ENCODE results near the gene NEDD4L. TPM values are rescaled to one million over a fixed set of nuclear protein-coding genes. Genes with fewer than 3 reads are reported as not detected.

NEDD4L gene
- total and polyA plus RNA-seq, 10 of the 15 experiments (the other 5 are each of a cell fraction or from before 2014, with no cell fraction given) = 7.4 to 24.0 (median 17.7) TPM

DNA sequence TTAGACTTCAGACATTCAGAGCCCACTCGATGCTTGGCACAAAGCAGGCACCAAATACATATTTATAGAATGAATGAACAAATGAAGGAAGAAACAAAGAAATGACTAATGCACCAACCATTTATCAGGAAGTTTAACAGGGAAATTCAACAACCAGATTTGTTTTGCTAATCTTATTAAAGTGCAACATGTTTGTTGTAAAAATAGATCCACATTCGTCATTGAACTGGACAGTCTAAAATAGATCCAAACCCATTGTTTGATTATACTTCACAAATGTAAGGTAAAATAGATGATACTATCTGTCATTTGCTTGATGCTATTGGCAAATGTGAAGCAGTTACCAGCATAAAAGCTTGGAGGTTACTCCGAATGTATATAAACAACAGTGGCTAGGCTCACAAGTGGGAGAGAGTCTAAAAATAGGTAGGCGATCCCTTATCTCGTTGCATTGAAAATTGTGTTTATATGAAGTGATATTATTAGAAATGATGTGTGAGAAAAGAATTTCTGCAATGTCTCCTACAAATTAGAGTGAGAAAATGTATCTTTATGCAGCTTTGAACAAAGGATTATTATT is 246.2 kb downstream of the NEDD4L start:
- no peak overlapping the region for H3K27ac ChIP-seq (ENCODE audit: control insufficient read depth, insufficient read depth)
- FAIRE-seq (no peak), DNase-seq (ENCODE audit: low read depth, low spot score) (no peak), ATAC-seq (no peak)
- no TSS peak for BruUV-seq (replicated peaks)
- intact Hi-C loops (cut with micrococcal nuclease; ENCODE audit: unreplicated experiment) = no loop called here
- CTCF ChIA-PET = interaction anchor here (0.6 to 1.2 kb wide), 3 partner anchors 32 to 109 kb away, joined by 3 to 4 read pairs (median 3); no protein-coding TSS in a partner anchor
- no peaks in the 10 kb centered on the region for H3K27me3 ChIP-seq (replicated peaks in 1 of 2; ENCODE audit: control insufficient read depth in 2 of 2, insufficient read depth in 2 of 2, low read length in 1 of 2)
- no peaks in the 10 kb centered on the region for H3K79me2 ChIP-seq (ENCODE audit: control insufficient read depth, insufficient read depth, low read length)
- no peaks in the 10 kb centered on the region for H3K36me3 ChIP-seq (ENCODE audit: control insufficient read depth in 2 of 2, insufficient read depth in 2 of 2, low read length in 1 of 2)
- no peaks in the 10 kb centered on the region for H3K9me3 ChIP-seq (replicated peaks; ENCODE audit: control insufficient read depth, insufficient read depth, low read length)
- RAD21 ChIA-PET (ENCODE audit: unreplicated experiment) = interaction anchor here (0.7 to 4.9 kb wide), 5 partner anchors 13 to 32 kb away, joined by 3 to 31 read pairs (median 4); no protein-coding TSS in a partner anchor
- H2AFZ ChIP-seq (ENCODE audit: control insufficient read depth, low read depth, low read length) = no peak overlapping the region
- H3K4me1 ChIP-seq (ENCODE audit: control insufficient read depth, insufficient read depth, low read length) = peaks cover 12% of the 10 kb centered on the region; the same call in 1 of the 2 replicates
- POLR2A ChIA-PET = interaction anchor here (1.0 to 5.0 kb wide), 3 partner anchors 12 to 233 kb away, joined by 3 to 43 read pairs (median 4); no protein-coding TSS in a partner anchor
- H3K9ac ChIP-seq (ENCODE audit: control insufficient read depth, insufficient read depth, low read length) = no peak overlapping the region
- WGBS (ENCODE audit: insufficient coverage, insufficient replicate concordance, low lambda C conversion rate, missing lambda C conversion rate) = 67% methylated on average over 5 of the region's 5 CpGs
- no peaks in the 10 kb centered on the region for H4K20me1 ChIP-seq (ENCODE audit: control insufficient read depth, insufficient read depth)
- in situ Hi-C loops (cut with MboI) = no loop called here
- SMC1A ChIA-PET (ENCODE audit: uncharacterized antibody, unreplicated experiment) = interaction anchor here (0.6 to 6.5 kb wide), 3 partner anchors 12 to 275 kb away, joined by 3 to 82 read pairs (median 10); no protein-coding TSS in a partner anchor
- no peak overlapping the region for H3K4me2 ChIP-seq (ENCODE audit: control insufficient read depth, insufficient read depth)
- H3K4me3 ChIP-seq = no peak overlapping the region
- no peak for TF ChIP-seq RELA (IDR thresholded peaks at IDR 0.05; ENCODE audit: borderline replicate concordance, partially characterized antibody)
- TF ChIP-seq TCF7 (IDR thresholded peaks at IDR 0.05; ENCODE audit: borderline replicate concordance) = no peak
- TF ChIP-seq RCOR1 (conservative IDR thresholded peaks at IDR 0.05; ENCODE audit: low read depth, low read length) = no peak
- no peak for TF ChIP-seq ZNF622 (IDR thresholded peaks at IDR 0.05)
- TF ChIP-seq EP300 (IDR thresholded peaks at IDR 0.05; ENCODE audit: borderline replicate concordance in 1 of 2, control insufficient read depth in 1 of 2, low read depth in 2 of 2, low read length in 2 of 2) = no peak
- TF ChIP-seq NR2F1 (conservative IDR thresholded peaks at IDR 0.05) = no peak
- TF ChIP-seq GABPA (IDR thresholded peaks at IDR 0.05; ENCODE audit: low read depth) = no peak
- TF ChIP-seq BCL11A (IDR thresholded peaks at IDR 0.05; ENCODE audit: low read depth, low read length) = no peak
- no peak for TF ChIP-seq RUNX3 (IDR thresholded peaks at IDR 0.05; ENCODE audit: low read length)
- TF ChIP-seq, protein P1, sequence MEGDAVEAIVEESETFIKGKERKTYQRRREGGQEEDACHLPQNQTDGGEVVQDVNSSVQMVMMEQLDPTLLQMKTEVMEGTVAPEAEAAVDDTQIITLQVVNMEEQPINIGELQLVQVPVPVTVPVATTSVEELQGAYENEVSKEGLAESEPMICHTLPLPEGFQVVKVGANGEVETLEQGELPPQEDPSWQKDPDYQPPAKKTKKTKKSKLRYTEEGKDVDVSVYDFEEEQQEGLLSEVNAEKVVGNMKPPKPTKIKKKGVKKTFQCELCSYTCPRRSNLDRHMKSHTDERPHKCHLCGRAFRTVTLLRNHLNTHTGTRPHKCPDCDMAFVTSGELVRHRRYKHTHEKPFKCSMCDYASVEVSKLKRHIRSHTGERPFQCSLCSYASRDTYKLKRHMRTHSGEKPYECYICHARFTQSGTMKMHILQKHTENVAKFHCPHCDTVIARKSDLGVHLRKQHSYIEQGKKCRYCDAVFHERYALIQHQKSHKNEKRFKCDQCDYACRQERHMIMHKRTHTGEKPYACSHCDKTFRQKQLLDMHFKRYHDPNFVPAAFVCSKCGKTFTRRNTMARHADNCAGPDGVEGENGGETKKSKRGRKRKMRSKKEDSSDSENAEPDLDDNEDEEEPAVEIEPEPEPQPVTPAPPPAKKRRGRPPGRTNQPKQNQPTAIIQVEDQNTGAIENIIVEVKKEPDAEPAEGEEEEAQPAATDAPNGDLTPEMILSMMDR (IDR thresholded peaks at IDR 0.05 in 2 of 3, conservative IDR thresholded peaks at IDR 0.05 in 1 of 3; ENCODE audit: control insufficient read depth in 2 of 3, extremely low read depth in 1 of 3, insufficient read depth in 1 of 3, low read depth in 3 of 3, low read length in 3 of 3) = no peak
- TF ChIP-seq, protein P2, sequence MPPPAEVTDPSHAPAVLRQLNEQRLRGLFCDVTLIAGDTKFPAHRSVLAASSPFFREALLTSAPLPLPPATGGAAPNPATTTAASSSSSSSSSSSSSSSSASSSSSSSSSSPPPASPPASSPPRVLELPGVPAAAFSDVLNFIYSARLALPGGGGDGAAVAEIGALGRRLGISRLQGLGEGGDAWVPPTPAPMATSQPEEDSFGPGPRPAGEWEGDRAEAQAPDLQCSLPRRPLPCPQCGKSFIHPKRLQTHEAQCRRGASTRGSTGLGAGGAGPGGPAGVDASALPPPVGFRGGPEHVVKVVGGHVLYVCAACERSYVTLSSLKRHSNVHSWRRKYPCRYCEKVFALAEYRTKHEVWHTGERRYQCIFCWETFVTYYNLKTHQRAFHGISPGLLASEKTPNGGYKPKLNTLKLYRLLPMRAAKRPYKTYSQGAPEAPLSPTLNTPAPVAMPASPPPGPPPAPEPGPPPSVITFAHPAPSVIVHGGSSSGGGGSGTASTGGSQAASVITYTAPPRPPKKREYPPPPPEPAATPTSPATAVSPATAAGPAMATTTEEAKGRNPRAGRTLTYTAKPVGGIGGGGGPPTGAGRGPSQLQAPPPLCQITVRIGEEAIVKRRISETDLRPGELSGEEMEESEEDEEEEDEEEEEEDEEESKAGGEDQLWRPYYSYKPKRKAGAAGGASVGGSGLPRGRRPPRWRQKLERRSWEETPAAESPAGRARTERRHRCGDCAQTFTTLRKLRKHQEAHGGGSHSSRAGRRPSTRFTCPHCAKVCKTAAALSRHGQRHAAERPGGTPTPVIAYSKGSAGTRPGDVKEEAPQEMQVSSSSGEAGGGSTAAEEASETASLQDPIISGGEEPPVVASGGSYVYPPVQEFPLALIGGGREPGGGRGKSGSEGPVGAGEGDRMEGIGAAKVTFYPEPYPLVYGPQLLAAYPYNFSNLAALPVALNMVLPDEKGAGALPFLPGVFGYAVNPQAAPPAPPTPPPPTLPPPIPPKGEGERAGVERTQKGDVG (CRISPR knock-in tag; IDR thresholded peaks at IDR 0.05) = no peak
- TF ChIP-seq ZBED1 (IDR thresholded peaks at IDR 0.05; ENCODE audit: borderline replicate concordance) = no peak
- TF ChIP-seq RAD51 (IDR thresholded peaks at IDR 0.05) = no peak
- TF ChIP-seq, protein P3, sequence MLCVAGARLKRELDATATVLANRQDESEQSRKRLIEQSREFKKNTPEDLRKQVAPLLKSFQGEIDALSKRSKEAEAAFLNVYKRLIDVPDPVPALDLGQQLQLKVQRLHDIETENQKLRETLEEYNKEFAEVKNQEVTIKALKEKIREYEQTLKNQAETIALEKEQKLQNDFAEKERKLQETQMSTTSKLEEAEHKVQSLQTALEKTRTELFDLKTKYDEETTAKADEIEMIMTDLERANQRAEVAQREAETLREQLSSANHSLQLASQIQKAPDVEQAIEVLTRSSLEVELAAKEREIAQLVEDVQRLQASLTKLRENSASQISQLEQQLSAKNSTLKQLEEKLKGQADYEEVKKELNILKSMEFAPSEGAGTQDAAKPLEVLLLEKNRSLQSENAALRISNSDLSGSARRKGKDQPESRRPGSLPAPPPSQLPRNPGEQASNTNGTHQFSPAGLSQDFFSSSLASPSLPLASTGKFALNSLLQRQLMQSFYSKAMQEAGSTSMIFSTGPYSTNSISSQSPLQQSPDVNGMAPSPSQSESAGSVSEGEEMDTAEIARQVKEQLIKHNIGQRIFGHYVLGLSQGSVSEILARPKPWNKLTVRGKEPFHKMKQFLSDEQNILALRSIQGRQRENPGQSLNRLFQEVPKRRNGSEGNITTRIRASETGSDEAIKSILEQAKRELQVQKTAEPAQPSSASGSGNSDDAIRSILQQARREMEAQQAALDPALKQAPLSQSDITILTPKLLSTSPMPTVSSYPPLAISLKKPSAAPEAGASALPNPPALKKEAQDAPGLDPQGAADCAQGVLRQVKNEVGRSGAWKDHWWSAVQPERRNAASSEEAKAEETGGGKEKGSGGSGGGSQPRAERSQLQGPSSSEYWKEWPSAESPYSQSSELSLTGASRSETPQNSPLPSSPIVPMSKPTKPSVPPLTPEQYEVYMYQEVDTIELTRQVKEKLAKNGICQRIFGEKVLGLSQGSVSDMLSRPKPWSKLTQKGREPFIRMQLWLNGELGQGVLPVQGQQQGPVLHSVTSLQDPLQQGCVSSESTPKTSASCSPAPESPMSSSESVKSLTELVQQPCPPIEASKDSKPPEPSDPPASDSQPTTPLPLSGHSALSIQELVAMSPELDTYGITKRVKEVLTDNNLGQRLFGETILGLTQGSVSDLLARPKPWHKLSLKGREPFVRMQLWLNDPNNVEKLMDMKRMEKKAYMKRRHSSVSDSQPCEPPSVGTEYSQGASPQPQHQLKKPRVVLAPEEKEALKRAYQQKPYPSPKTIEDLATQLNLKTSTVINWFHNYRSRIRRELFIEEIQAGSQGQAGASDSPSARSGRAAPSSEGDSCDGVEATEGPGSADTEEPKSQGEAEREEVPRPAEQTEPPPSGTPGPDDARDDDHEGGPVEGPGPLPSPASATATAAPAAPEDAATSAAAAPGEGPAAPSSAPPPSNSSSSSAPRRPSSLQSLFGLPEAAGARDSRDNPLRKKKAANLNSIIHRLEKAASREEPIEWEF (IDR thresholded peaks at IDR 0.05; ENCODE audit: insufficient replicate concordance, low read depth, low read length) = no peak
